H1 (cell line): ENCODE data around the gene TFCP2L1. TPM values are rescaled to one million over a fixed set of nuclear protein-coding genes. Genes with fewer than 3 reads are reported as not detected.

Source experiments
- POLR2AphosphoS5 ChIP-seq: IDR thresholded peaks from 2 replicates; pipeline ENCODE4 v1.6.1; 2011; ENCODE audit warnings: low read depth, low read length
- polyA plus RNA-seq, 7 experiments: library from polyadenylated mRNA; depleted of rRNA in 3 of 7; stranded (reverse) in 5 of 7; unstranded in 2 of 7; fragments of >200 nt in 5 of 7; fragments of 200-250 nt in 2 of 7; gene quantifications; 1 replicate in 5 of 7; 2 replicates in 1 of 7; 4 replicates in 1 of 7; pipeline versions ENCODE4 v1.2.1 to v1.2.3, GENCODE V29; 2011 to 2013; ENCODE audit warnings: missing spikeins in 2 of 7, mixed read lengths in 2 of 7
- total RNA-seq: library from RNA; stranded (reverse); fragmentation: NEBNext Ultra II Directional; extraction: Animal tissue kit (Norgen Biotek cat#: 25700); gene quantifications from 2 replicates; pipeline ENCODE4 v1.2.1, GENCODE V29; 2021

TFCP2L1 gene
- total and polyA plus RNA-seq, 2 of the 8 experiments (the other 6 are each of a cell fraction or from before 2014, with no cell fraction given), result 1.5 to 3.8 TPM

DNA sequence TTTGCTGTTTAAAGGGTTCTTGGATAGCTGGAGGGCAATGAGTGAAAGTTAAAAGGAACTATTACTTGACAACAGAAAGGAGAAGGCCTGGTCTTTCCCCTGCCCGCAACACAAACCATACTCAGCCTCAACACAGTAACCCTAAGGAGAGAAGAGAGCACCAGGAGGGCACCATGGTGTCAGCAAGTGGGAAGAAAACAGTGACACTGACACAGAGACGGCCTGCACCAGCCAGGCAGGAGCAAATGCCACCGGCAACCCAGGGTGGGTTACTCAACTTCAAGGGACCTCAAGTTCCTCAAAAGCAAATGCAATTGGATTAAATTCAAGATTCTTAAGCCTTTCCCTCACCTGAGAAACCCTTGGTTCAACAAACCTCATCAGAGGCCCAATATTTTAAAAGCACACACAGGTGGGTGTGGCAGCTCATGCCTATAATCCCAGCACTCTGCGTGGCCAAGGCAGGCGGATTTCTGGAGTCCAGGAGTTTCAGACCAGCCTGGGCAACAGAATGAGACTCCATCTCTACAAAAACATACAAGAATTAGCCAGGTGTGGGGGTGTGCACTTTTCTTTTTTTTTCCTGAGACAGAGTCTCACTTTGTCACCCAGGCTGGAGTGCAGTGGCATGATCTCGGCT lies 52.3 kb downstream of the TFCP2L1 start (continued):
- TF ChIP-seq POLR2AphosphoS5, result no peak
